ENCODE results near the gene KLHL1. TPM values are rescaled to one million over a fixed set of nuclear protein-coding genes. Genes with fewer than 3 reads are reported as not detected.

The KLHL1 gene
- total RNA-seq, 1 experiment from 2014 or later: not detected

- Histone ChIP-seq H3K4me3 (ENCODE audit: insufficient read depth, low read depth, low read length) (no peak overlapping the region), H3K27me3 (ENCODE audit: control insufficient read depth, insufficient read depth, low read length) (no peaks in the 10 kb centered on the region), H3K36me3 (replicated peaks; ENCODE audit: control insufficient read depth, insufficient read depth, low read length) (no peaks in the 10 kb centered on the region)
- no peak for DNase-seq
These were observed 235.8 kb downstream of the KLHL1 start for GRCh38 chr13:69872321-69873047.

GRCh38 chr13:69866555-69866954 is 241.7 kb downstream of the KLHL1 start:
- DNase-seq: no peak
- Histone ChIP-seq H3K27me3 (ENCODE audit: control insufficient read depth, insufficient read depth, low read length) (no peaks in the 10 kb centered on the region), H3K36me3 (replicated peaks; ENCODE audit: control insufficient read depth, insufficient read depth, low read length) (no peaks in the 10 kb centered on the region), H3K4me3 (ENCODE audit: insufficient read depth, low read depth, low read length) (no peak overlapping the region)

DNA sequence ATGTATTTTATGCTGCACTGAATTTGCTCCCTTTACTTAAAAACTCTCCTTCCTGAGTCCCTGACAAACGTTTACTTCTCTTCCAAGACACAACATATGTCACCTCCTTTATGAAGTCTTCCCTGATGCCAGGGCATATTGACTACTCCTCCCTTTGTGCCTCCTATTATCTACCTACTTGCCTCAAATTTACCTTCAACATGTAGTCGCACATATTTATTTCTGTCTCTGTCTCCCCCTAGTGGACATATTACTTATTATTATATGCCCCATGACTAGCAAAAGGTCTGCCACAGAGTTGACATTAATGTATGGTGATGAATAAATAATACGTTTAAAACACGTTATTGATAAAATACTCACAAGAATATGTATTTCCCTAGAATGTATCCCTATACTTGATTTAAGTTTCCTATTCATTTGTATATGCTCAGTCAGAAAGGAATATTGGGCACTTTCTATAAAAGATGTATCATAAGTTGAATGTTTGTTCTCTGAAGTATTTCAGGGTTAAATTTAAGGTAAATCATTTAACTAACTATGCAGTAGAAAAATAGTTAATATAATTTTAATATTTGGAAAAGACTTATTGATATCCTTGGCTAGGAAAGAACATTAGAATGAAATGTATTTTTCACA is 250.9 kb downstream of the KLHL1 start:
- Histone ChIP-seq H3K36me3 (replicated peaks; ENCODE audit: control insufficient read depth, insufficient read depth, low read length) (no peaks in the 10 kb centered on the region), H3K27me3 (ENCODE audit: control insufficient read depth, insufficient read depth, low read length) (no peaks in the 10 kb centered on the region), H3K4me3 (ENCODE audit: insufficient read depth, low read depth, low read length) (no peak overlapping the region)
- no peak for DNase-seq

DNA sequence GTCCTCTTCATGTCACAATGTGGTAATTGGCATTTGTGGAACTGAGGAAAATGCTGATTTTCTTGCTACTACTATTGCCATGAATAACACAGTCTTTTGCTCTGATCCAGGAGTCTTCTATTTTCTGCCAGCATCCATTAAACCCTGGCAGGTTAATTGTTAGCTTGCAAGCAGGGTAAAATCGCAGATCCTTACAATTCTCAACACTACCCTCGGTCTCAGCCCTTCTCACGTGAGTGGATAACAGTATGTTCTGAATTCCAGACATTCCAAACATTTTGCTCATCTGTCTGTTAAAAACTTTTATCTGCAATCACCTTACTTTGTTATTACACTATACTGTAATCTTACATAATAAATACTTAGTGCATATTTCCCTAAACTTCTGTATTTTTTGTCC is 251.9 kb downstream of the KLHL1 start:
- H3K4me3 ChIP-seq (ENCODE audit: insufficient read depth, low read depth, low read length): no peak overlapping the region
- no peaks in the 10 kb centered on the region for H3K36me3 ChIP-seq (replicated peaks; ENCODE audit: control insufficient read depth, insufficient read depth, low read length)
- no peak for DNase-seq
- no peaks in the 10 kb centered on the region for H3K27me3 ChIP-seq (ENCODE audit: control insufficient read depth, insufficient read depth, low read length)

GRCh38 chr13:69828527-69828926 is 279.7 kb downstream of the KLHL1 start:
- Histone ChIP-seq H3K36me3 (replicated peaks; ENCODE audit: control insufficient read depth, insufficient read depth, low read length) (no peaks in the 10 kb centered on the region), H3K4me3 (ENCODE audit: insufficient read depth, low read depth, low read length) (no peak overlapping the region), H3K27me3 (ENCODE audit: control insufficient read depth, insufficient read depth, low read length) (no peaks in the 10 kb centered on the region)
- DNase-seq: no peak

GRCh38 chr13:69820180-69820579 is 288.1 kb downstream of the KLHL1 start:
- no peak for DNase-seq
- H3K4me3 ChIP-seq (ENCODE audit: insufficient read depth, low read depth, low read length): no peak overlapping the region
- no peaks in the 10 kb centered on the region for H3K27me3 ChIP-seq (ENCODE audit: control insufficient read depth, insufficient read depth, low read length)
- H3K36me3 ChIP-seq (replicated peaks; ENCODE audit: control insufficient read depth, insufficient read depth, low read length): no peaks in the 10 kb centered on the region

GRCh38 chr13:69817333-69817869 is 290.9 kb downstream of the KLHL1 start:
- Histone ChIP-seq H3K36me3 (replicated peaks; ENCODE audit: control insufficient read depth, insufficient read depth, low read length) (no peaks in the 10 kb centered on the region), H3K27me3 (ENCODE audit: control insufficient read depth, insufficient read depth, low read length) (no peaks in the 10 kb centered on the region), H3K4me3 (ENCODE audit: insufficient read depth, low read depth, low read length) (no peak overlapping the region)
- DNase-seq: no peak

- no peak for DNase-seq
- Histone ChIP-seq H3K36me3 (replicated peaks; ENCODE audit: control insufficient read depth, insufficient read depth, low read length) (no peaks in the 10 kb centered on the region), H3K27me3 (ENCODE audit: control insufficient read depth, insufficient read depth, low read length) (no peaks in the 10 kb centered on the region), H3K4me3 (ENCODE audit: insufficient read depth, low read depth, low read length) (no peak overlapping the region)
These were observed 299.1 kb downstream of the KLHL1 start for GRCh38 chr13:69809152-69809551.

- H3K4me3 ChIP-seq (ENCODE audit: insufficient read depth, low read depth, low read length): no peak overlapping the region
- DNase-seq: no peak
- H3K27me3 ChIP-seq (ENCODE audit: control insufficient read depth, insufficient read depth, low read length): no peaks in the 10 kb centered on the region
- no peaks in the 10 kb centered on the region for H3K36me3 ChIP-seq (replicated peaks; ENCODE audit: control insufficient read depth, insufficient read depth, low read length)
These were observed 312.0 kb downstream of the KLHL1 start for GRCh38 chr13:69796256-69796655.

GRCh38 chr13:69793783-69794453 is 314.3 kb downstream of the KLHL1 start:
- peak; percentile 5 for DNase-seq
- Histone ChIP-seq H3K27me3 (ENCODE audit: control insufficient read depth, insufficient read depth, low read length) (no peaks in the 10 kb centered on the region), H3K36me3 (replicated peaks; ENCODE audit: control insufficient read depth, insufficient read depth, low read length) (no peaks in the 10 kb centered on the region), H3K4me3 (ENCODE audit: insufficient read depth, low read depth, low read length) (no peak overlapping the region)

- Histone ChIP-seq H3K4me3 (ENCODE audit: insufficient read depth, low read depth, low read length) (no peak overlapping the region), H3K27me3 (ENCODE audit: control insufficient read depth, insufficient read depth, low read length) (no peaks in the 10 kb centered on the region), H3K36me3 (replicated peaks; ENCODE audit: control insufficient read depth, insufficient read depth, low read length) (no peaks in the 10 kb centered on the region)
- DNase-seq: no peak
These were observed 331.3 kb downstream of the KLHL1 start for GRCh38 chr13:69776937-69777336.

GRCh38 chr13:69769608-69770007 is 338.6 kb downstream of the KLHL1 start:
- H3K4me3 ChIP-seq (ENCODE audit: insufficient read depth, low read depth, low read length): no peak overlapping the region
- no peaks in the 10 kb centered on the region for H3K27me3 ChIP-seq (ENCODE audit: control insufficient read depth, insufficient read depth, low read length)
- no peak for DNase-seq
- H3K36me3 ChIP-seq (replicated peaks; ENCODE audit: control insufficient read depth, insufficient read depth, low read length): no peaks in the 10 kb centered on the region

GRCh38 chr13:69761581-69761980 is 346.7 kb downstream of the KLHL1 start:
- DNase-seq: no peak
- Histone ChIP-seq H3K36me3 (replicated peaks; ENCODE audit: control insufficient read depth, insufficient read depth, low read length) (no peaks in the 10 kb centered on the region), H3K27me3 (ENCODE audit: control insufficient read depth, insufficient read depth, low read length) (no peaks in the 10 kb centered on the region), H3K4me3 (ENCODE audit: insufficient read depth, low read depth, low read length) (no peak overlapping the region)

DNA sequence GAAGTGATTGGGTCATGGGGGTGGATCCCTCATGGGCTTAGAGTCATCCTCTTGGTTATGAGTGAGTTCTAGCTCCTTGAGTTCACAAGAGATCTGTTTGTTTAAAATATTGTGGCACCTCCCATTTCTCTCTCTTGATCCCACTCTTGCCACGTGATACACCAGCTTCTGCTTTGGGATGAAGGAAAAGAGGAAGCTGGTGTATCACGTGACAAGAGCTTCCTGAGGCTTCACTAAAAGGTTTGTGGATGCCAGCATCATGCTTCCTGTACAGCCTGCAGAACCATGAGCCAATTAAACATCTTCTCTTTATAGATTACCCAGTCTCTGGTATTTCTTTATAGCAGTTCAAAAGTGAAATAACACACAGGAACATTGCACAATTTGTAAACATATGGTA is 353.2 kb downstream of the KLHL1 start:
- Histone ChIP-seq H3K4me3 (ENCODE audit: insufficient read depth, low read depth, low read length) (no peak overlapping the region), H3K27me3 (ENCODE audit: control insufficient read depth, insufficient read depth, low read length) (no peaks in the 10 kb centered on the region), H3K36me3 (replicated peaks; ENCODE audit: control insufficient read depth, insufficient read depth, low read length) (no peaks in the 10 kb centered on the region)
- DNase-seq: no peak

DNA sequence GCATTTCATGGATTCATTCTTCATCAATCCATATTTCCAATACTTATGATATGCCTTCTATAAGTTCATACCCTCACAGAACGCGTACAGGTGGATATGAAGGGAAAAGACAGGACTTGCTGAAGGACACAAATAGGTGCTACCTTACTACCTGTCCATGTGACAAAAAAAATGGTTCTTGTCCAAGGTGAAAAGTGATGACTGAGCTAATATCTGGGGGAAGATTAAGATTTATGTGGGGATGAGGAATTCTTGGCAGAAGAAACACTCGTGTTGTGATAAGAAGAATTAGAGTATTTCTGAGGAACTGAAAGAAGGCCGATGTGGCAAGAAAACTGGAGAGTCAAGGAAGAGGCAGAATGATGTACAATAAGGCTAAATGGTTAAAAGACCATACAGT is 357.0 kb downstream of the KLHL1 start:
- Histone ChIP-seq H3K36me3 (replicated peaks; ENCODE audit: control insufficient read depth, insufficient read depth, low read length) (no peaks in the 10 kb centered on the region), H3K27me3 (ENCODE audit: control insufficient read depth, insufficient read depth, low read length) (no peaks in the 10 kb centered on the region), H3K4me3 (ENCODE audit: insufficient read depth, low read depth, low read length) (no peak overlapping the region)
- no peak for DNase-seq
